HTR-8/SVneo (cell line): Measurements from ENCODE around the gene MIPOL1.
"Not testable (repeated sequence)": the region's sequence is repeated elsewhere in the genome, so short reads cannot be mapped to it uniquely, and the experiment has no call there.

Source experiments
- DNase-seq: peaks from one replicate; pipeline ENCODE4 v3.0.0; 2011; ENCODE audit warnings: low spot score, mixed read lengths; ENCODE audit not compliant: insufficient read length
- FAIRE-seq: peaks from 2 replicates; lab custom pipeline; 2011; peaks lifted over from hg19 to GRCh38; lab: Jason Lieb, UNC

The MIPOL1 gene

GRCh38 chr14:37185670-37186069 is 12.1 kb upstream of the MIPOL1 start:
- DNase-seq: no peak
- FAIRE-seq: no peak

GRCh38 chr14:37186865-37187264 is 10.9 kb upstream of the MIPOL1 start:
- FAIRE-seq (no peak), DNase-seq (no peak)

GRCh38 chr14:37187294-37187693 is 10.4 kb upstream of the MIPOL1 start:
- DNase-seq: no peak
- no peak for FAIRE-seq

- not testable (repeated sequence) for FAIRE-seq, DNase-seq
Measured at GRCh38 chr14:37187840-37188577, 9.7 kb upstream of the MIPOL1 start.

GRCh38 chr14:37189733-37190132 is 8.0 kb upstream of the MIPOL1 start:
- not testable (repeated sequence) for FAIRE-seq, DNase-seq

- FAIRE-seq: no peak
- no peak for DNase-seq
Measured at GRCh38 chr14:37194698-37195097, 3.0 kb upstream of the MIPOL1 start.

GRCh38 chr14:37195327-37195726 is 2.4 kb upstream of the MIPOL1 start:
- DNase-seq: no peak
- FAIRE-seq: no peak

- no peak for FAIRE-seq
Measured at GRCh38 chr14:37196604-37197420, 925 bp upstream of the MIPOL1 start.

GRCh38 chr14:37198273-37198598 is 499 bp downstream of the MIPOL1 start:
- FAIRE-seq (no peak), DNase-seq (no peak)

More at GRCh38 chr14:37196604-37197420, 925 bp upstream of the MIPOL1 start:
- no peak for DNase-seq

GRCh38 chr14:37198907-37199306 is 1.2 kb downstream of the MIPOL1 start:
- DNase-seq: no peak
- FAIRE-seq: no peak

- DNase-seq (no peak), FAIRE-seq (no peak)
Measured at GRCh38 chr14:37201724-37202123, 4.0 kb downstream of the MIPOL1 start.

GRCh38 chr14:37202265-37202664 is 4.5 kb downstream of the MIPOL1 start:
- FAIRE-seq (no peak), DNase-seq (no peak)

- FAIRE-seq (no peak), DNase-seq (no peak)
Measured at GRCh38 chr14:37202812-37203211, 5.1 kb downstream of the MIPOL1 start.

GRCh38 chr14:37203423-37203822 is 5.7 kb downstream of the MIPOL1 start:
- DNase-seq (no peak), FAIRE-seq (no peak)

- FAIRE-seq, DNase-seq: not testable (repeated sequence)
Measured at GRCh38 chr14:37205623-37206605, 8.2 kb downstream of the MIPOL1 start.

GRCh38 chr14:37209617-37210016 is 11.9 kb downstream of the MIPOL1 start:
- not testable (repeated sequence) for FAIRE-seq, DNase-seq

- FAIRE-seq: no peak
- DNase-seq: no peak
Measured at GRCh38 chr14:37210448-37210847, 12.7 kb downstream of the MIPOL1 start.

GRCh38 chr14:37213016-37213415 is 15.3 kb downstream of the MIPOL1 start:
- no peak for FAIRE-seq
- no peak for DNase-seq

- FAIRE-seq: no peak
- DNase-seq: no peak
Measured at GRCh38 chr14:37215345-37215744, 17.6 kb downstream of the MIPOL1 start.

GRCh38 chr14:37221073-37221472 is 23.3 kb downstream of the MIPOL1 start:
- FAIRE-seq: no peak
- DNase-seq: no peak
